ENCODE measurements around the gene EPS15.
"Not testable (repeated sequence)": the region's sequence is repeated elsewhere in the genome, so short reads cannot be mapped to it uniquely, and the experiment has no call there.

EPS15 gene

DNA sequence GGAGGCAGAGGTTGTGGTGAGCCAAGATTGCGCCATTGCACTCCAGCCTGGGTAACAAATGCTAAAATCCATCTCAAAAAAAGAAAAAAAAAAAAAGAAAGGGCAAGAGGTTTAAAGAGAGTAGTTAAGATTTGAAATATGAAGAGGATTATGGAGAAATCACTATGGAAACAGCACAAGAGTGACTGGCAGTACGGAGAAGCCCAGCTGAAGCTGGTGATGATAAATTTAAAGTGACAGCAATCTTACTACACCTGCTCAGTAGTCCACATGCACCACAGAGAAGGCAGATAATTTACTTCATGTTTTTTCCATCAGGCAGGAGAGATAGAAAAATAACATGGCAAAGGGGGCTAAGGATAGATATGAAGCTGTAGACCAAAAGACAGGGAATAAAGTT is 56.8 kb downstream of the EPS15 start:
- not testable (repeated sequence) for DNase-seq

DNA sequence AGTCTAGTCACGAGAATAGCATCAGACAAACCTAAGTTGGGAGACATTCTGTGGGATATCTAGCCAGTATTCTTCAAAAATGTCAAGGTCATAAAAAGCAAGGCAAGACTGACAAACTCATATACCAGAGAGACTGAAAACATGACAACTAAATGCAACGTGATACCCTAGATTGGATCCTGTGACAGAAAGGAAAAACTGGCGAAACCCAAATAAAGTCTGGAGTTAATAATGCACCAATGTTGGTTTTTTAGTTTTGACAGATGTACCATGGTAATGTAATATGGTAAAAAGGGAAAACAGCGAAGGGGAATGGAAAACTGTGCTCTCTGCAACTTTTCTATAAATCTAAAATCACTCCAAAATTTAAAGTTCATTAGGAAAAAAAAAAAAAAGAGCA is 64.5 kb downstream of the EPS15 start:
- DNase-seq: no peak

- no peak for DNase-seq
These were observed 66.1 kb downstream of the EPS15 start for GRCh38 chr1:51453010-51453409.

GRCh38 chr1:51448844-51449454 is 70.1 kb downstream of the EPS15 start:
- DNase-seq: not testable (repeated sequence)

- no peak for DNase-seq
These were observed 73.5 kb downstream of the EPS15 start for GRCh38 chr1:51445351-51446090.

GRCh38 chr1:51444534-51445192 is 74.4 kb downstream of the EPS15 start:
- DNase-seq: no peak

- no peak for DNase-seq
These were observed 75.0 kb downstream of the EPS15 start for GRCh38 chr1:51444096-51444495.

GRCh38 chr1:51443555-51443954 is 75.5 kb downstream of the EPS15 start:
- DNase-seq: no peak

- no peak for DNase-seq
These were observed 76.5 kb downstream of the EPS15 start for GRCh38 chr1:51442616-51443015.

- no peak for DNase-seq
These were observed 76.9 kb downstream of the EPS15 start for GRCh38 chr1:51442198-51442597.

DNA sequence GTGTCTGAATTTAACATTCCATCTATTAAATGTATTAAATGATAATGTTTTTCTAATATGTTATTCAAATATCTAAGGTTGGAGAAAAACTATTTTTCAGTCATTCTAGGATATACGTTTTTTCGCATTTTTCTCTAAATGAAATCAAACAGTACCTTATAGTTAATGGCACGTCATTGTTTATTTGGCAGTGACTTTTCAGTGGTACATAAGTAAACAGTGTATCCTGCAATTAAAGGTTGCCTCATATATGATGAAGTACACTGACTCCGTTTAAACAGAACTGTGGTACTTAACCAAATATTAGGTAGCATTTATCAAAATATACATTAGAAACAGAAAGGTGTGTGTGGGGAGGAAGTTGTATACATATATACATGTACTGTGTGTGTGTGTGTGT is 79.2 kb downstream of the EPS15 start:
- DNase-seq: no peak

- no peak for DNase-seq
These were observed 80.0 kb downstream of the EPS15 start for GRCh38 chr1:51439053-51439452.

- DNase-seq: not testable (repeated sequence)
These were observed 81.7 kb downstream of the EPS15 start for GRCh38 chr1:51437391-51437790.

DNA sequence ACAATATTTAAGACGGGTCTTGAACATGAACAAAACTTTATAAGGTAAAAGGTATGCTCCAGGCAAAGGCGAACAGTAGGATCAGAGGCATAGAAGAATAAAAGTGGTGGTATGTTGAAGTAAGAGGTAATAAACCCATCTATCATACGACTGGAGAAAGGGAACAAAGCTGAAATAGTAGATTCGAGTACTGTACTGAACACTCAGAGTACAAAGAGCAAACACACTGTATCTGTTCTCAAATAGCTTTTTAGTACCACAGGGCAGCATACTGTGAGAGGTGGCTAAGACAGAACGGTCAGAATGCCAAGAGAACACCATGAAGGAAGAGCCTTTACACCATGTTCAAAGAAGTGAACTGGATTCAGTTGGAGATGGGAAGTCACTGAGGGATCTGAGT is 83.2 kb downstream of the EPS15 start:
- DNase-seq: no peak

DNA sequence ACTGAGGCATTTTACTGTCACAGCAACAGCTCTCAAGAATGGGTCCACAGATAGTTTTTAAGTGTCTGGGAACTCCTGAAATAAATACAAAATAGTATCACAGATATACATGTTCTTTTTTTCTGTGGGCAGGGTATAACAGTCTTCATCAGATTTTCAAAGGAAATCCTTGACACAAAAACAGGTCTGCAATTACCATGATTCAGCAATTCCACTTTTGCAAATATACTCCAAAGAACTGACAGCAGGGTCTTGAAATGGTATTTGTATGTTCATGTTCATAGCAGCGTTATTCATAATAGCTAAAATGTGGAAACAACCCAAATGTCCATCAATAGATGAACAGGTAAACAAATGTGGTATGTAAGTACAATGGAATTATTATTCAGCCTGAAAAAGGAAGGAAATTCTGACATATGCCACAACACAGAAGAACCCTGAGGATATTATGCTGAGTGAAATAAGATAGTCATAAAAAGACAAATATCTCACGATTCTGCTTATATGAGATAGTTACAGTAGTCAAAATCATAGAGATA is 85.0 kb downstream of the EPS15 start:
- DNase-seq: peak in 1 of 2 experiments; percentile 28

- DNase-seq: peak; percentile 63 to 68
These were observed 85.6 kb downstream of the EPS15 start for GRCh38 chr1:51433269-51433971.

DNA sequence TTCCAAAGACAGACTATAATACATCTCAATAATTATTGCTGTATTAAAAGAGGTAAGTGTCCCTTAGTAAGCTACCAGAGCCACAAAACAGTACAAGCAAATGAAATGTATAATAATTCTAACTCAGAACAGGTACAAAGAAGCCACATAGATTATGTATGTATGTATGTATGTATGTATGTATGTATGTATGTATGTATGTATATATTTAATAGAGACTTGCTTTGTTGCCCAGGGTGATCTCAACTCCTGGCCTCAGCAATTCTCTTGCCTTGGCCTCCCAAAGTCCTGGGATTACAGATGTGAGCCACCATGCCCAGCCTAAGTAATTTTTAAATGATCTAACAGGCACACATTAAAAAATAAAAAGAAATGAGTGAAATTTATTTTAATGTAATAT is 86.9 kb downstream of the EPS15 start:
- DNase-seq: no peak

GRCh38 chr1:51427438-51427837 is 91.6 kb downstream of the EPS15 start:
- no peak for DNase-seq

GRCh38 chr1:51425955-51426354 is 93.1 kb downstream of the EPS15 start:
- no peak for DNase-seq

DNA sequence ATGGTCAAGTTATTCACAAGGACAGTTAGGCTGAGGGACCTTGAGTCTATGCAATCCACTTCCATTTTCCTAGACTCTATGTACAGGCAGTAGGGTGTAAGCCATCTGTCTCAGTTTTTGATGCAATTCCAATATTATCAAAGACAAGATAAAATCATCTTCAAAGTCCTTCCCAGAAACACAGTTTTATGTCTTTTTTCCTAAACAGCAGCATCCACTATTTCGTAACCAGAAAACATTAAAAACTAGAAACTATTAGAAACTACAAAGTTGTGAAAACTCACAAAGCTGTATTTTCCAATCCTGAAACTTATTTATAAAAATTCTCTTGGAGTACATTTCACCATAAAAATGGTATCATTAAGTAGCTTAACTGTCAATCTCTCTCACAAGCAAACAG is 93.8 kb downstream of the EPS15 start:
- no peak for DNase-seq

DNA sequence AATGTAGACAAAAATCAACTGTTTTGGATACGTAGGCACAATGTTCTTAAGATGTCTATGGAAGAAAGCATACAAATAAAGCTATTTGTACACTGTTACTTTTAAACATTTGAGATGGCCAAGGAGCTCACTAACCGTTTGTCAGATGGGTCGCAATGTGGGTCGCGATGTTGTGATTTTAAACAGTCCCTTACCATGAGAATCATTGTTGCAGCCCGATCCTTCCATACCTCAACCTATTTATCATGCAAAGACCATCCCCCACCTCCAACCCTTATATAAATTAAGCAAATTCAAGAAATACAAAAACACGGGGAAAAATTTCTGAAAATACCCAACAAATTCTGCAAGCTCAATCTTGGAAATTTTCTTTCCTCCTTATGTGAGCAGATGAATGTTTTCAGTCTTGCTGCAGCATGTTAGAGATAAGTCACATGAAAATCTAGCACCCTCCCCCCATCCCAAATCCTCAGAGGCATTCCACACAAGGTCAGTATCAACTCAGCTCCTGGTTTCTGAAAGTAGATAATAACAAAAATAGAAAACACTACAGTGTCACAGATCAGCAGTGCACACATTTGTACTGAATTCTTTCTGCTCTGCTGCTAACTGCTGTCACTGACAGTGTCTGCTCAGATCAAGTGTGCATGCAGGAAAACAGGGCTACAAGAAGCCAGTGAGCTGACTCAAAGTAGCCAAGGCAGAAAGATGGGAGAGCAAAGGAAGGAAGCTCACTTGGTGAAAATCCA is 95.8 kb downstream of the EPS15 start:
- DNase-seq: no peak

GRCh38 chr1:51422367-51423072 is 96.5 kb downstream of the EPS15 start:
- DNase-seq: no peak
